ENCODE results near the gene C2orf78. TPM values are rescaled to one million over a fixed set of nuclear protein-coding genes. Genes with fewer than 3 reads are reported as not detected.

The C2orf78 gene
- total and polyA plus RNA-seq, 10 of the 15 experiments (the other 5 are each of a cell fraction or from before 2014, with no cell fraction given): 0.08 to 0.82 (median 0.40) TPM

GRCh38 chr2:73779467-73780236 lies 4.3 kb upstream of the C2orf78 start, which contains the start of gene DUSP11 (continued):
- peak; percentile 40; the same call in 1 of the 2 replicates for TF ChIP-seq RELB (IDR thresholded peaks at IDR 0.05; ENCODE audit: low read depth)
- TF ChIP-seq IRF3 (IDR thresholded peaks at IDR 0.05): no peak
- peak; percentile 81 for TF ChIP-seq NKRF (conservative IDR thresholded peaks at IDR 0.05)
- TF ChIP-seq DPF2 (IDR thresholded peaks at IDR 0.05): peak; percentile 38; the same call in 1 of the 2 replicates
- peak; percentile 24; the same call in 1 of the 2 replicates for TF ChIP-seq MLLT1 (IDR thresholded peaks at IDR 0.05)
- TF ChIP-seq GATAD2B (conservative IDR thresholded peaks at IDR 0.05; ENCODE audit: low read depth): no peak
- TF ChIP-seq YY1 (IDR thresholded peaks at IDR 0.05; ENCODE audit: low read depth, low read length): peak; percentile 82; the same call in 1 of the 2 replicates
- TF ChIP-seq ELK1 (IDR thresholded peaks at IDR 0.05; ENCODE audit: low read depth, low read length): 0 out of 2 replicates have a peak, but pooled peaks have one; percentile 24
- 0 out of 2 replicates have a peak, but pooled peaks have one; percentile 75 for TF ChIP-seq SIN3A (IDR thresholded peaks at IDR 0.05; ENCODE audit: low read depth, low read length)
- no peak for TF ChIP-seq USF1 (IDR thresholded peaks at IDR 0.05; ENCODE audit: borderline replicate concordance, extremely low read length, insufficient read depth, low read depth, low read length)
- TF ChIP-seq CBFB (IDR thresholded peaks at IDR 0.05; ENCODE audit: low read depth): peak; percentile 83
- TF ChIP-seq HDAC2 (IDR thresholded peaks at IDR 0.05): no peak
- peak; percentile 62 for TF ChIP-seq ATF7 (IDR thresholded peaks at IDR 0.05; ENCODE audit: low read depth)
- no peak for TF ChIP-seq BCLAF1 (IDR thresholded peaks at IDR 0.05)
- peak; percentile 54; the same call in 1 of the 2 replicates for TF ChIP-seq RAD21 (IDR thresholded peaks at IDR 0.05; ENCODE audit: insufficient read depth, low read depth, low read length)
- peak; percentile 92 for TF ChIP-seq FOXK2 (IDR thresholded peaks at IDR 0.05)
- no peak for TF ChIP-seq CEBPB (IDR thresholded peaks at IDR 0.05; ENCODE audit: borderline replicate concordance in 1 of 2, low read depth in 2 of 2, low read length in 2 of 2)
